ENCODE results near the gene TOM1L1.

GRCh38 chr17:54977744-54978143, 77.1 kb downstream of the TOM1L1 start:
- TF ChIP-seq TAF1 (IDR thresholded peaks at IDR 0.05; ENCODE audit: low read depth): no peak
- TF ChIP-seq MAX (IDR thresholded peaks at IDR 0.05): no peak
- TF ChIP-seq EP300 (IDR thresholded peaks at IDR 0.05; ENCODE audit: borderline replicate concordance): no peak
- no peak for TF ChIP-seq FOXM1 (IDR thresholded peaks at IDR 0.05; ENCODE audit: borderline replicate concordance, low read depth)
- no peak for TF ChIP-seq RAD21 (IDR thresholded peaks at IDR 0.05; ENCODE audit: low read depth)
- no peak for TF ChIP-seq EGR1 (IDR thresholded peaks at IDR 0.05)
- TF ChIP-seq NFIC (IDR thresholded peaks at IDR 0.05): no peak
